ENCODE results near the gene KIAA0930. TPM values are rescaled to one million over a fixed set of nuclear protein-coding genes. Genes with fewer than 3 reads are reported as not detected.

KIAA0930 gene
- total and polyA plus RNA-seq, 2 of the 4 experiments (the other 2 are of a cell fraction), result 25.3 to 34.1 TPM

DNA sequence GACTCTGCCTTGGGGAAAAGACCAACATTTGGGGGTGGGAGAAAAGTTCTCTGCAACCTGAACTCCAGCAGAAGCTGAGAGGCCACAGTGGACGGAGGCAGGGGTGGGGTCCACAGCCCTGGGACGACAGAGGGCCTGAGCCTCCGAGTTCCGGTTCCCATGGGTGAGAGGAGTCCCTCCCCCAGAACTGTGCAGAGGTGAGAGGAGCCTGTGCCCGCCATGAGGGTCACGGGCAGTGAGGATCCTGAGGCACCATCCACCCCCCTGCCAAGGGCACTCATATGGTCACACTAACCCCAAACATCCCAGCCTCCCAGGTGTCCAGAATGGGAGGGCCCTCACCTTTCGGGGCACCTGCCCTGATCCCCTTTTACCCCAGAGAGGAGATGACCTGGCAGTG is 30.5 kb downstream of the KIAA0930 start:
- DNase-seq, result no peak
- H3K4me3 ChIP-seq (ENCODE audit: insufficient read depth, low read depth, low read length), result no peak overlapping the region
- intact Hi-C loops (cut with micrococcal nuclease), result no loop called here

More for the DNA sequence above, 30.5 kb downstream of the KIAA0930 start:
- Histone ChIP-seq H3K18ac (ENCODE audit: low read depth, low read length) (no peak overlapping the region), H4K91ac (ENCODE audit: insufficient read depth, low read depth, low read length) (peak overlapping the region; percentile 33), H2BK5ac (ENCODE audit: low read depth, low read length, poor library complexity, severe bottlenecking) (no peak overlapping the region), H3K9ac (ENCODE audit: low read depth, low read length) (no peak overlapping the region), H3K56ac (ENCODE audit: extremely low read depth, insufficient read depth, low read length) (no peak overlapping the region), H2BK15ac (ENCODE audit: low read depth, low read length) (no peak overlapping the region), H3K4ac (ENCODE audit: low read depth, low read length) (peak overlapping the region; percentile 13), H4K8ac (ENCODE audit: low read depth in 2 of 2, low read length in 2 of 2) (no peak overlapping the region), H2BK20ac (ENCODE audit: low read depth, low read length) (peak overlapping the region; percentile 14; the same call in 1 of the 2 replicates), H3K9me1 (ENCODE audit: insufficient read depth, low read length) (peaks cover 33% of the 10 kb centered on the region), H3K23ac (ENCODE audit: low read depth, low read length) (0 out of 2 replicates have a peak overlapping the region, but pooled peaks have one; percentile 19), H3K14ac (replicated peaks; ENCODE audit: low read depth, low read length) (no peak overlapping the region), H3K4me2 (ENCODE audit: low read depth, low read length) (no peak overlapping the region), H3K79me1 (ENCODE audit: low read depth in 1 of 2, low read length in 2 of 2) (peaks cover 21 to 63% of the 10 kb centered on the region in 2 experiments; a peak in 3 of 4 replicates), H3K36me3 (ENCODE audit: control insufficient read depth, insufficient read depth, low read length) (peaks cover 5% of the 10 kb centered on the region; the same call in 1 of the 2 replicates), H3K4me1 (ENCODE audit: control insufficient read depth, insufficient read depth, low read length) (peaks cover 40% of the 10 kb centered on the region), H4K20me1 (ENCODE audit: insufficient read depth, low read length) (peaks cover 34% of the 10 kb centered on the region), H3K27ac (ENCODE audit: insufficient read depth, low read length) (no peak overlapping the region), H2AK9ac (replicated peaks; ENCODE audit: low read depth, low read length, poor library complexity) (no peak overlapping the region), H3K9me3 (ENCODE audit: control insufficient read depth, insufficient read depth, low read length) (no peaks in the 10 kb centered on the region), H2BK120ac (ENCODE audit: low read depth, low read length) (peak overlapping the region; percentile 32; the same call in 1 of the 2 replicates), H3K27me3 (ENCODE audit: control insufficient read depth, insufficient read depth, low read length) (no peaks in the 10 kb centered on the region), H2AK5ac (ENCODE audit: low read depth, low read length) (peak overlapping the region; percentile 84; the same call in 1 of the 2 replicates), H2AFZ (replicated peaks; ENCODE audit: low read length, poor library complexity) (no peak overlapping the region), H4K5ac (ENCODE audit: low read depth, low read length) (no peak overlapping the region)
- TF ChIP-seq, protein P1, sequence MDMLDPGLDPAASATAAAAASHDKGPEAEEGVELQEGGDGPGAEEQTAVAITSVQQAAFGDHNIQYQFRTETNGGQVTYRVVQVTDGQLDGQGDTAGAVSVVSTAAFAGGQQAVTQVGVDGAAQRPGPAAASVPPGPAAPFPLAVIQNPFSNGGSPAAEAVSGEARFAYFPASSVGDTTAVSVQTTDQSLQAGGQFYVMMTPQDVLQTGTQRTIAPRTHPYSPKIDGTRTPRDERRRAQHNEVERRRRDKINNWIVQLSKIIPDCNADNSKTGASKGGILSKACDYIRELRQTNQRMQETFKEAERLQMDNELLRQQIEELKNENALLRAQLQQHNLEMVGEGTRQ (IDR thresholded peaks at IDR 0.05; ENCODE audit: low read depth, low read length), result no peak
- TF ChIP-seq MXI1 (IDR thresholded peaks at IDR 0.05; ENCODE audit: borderline replicate concordance, low read depth, low read length) (no peak), CEBPB (IDR thresholded peaks at IDR 0.05; ENCODE audit: low read depth, low read length) (no peak), RCOR1 (IDR thresholded peaks at IDR 0.05; ENCODE audit: insufficient replicate concordance, low read length) (no peak), BHLHE40 (IDR thresholded peaks at IDR 0.05; ENCODE audit: low read depth, low read length) (no peak), MAZ (IDR thresholded peaks at IDR 0.05; ENCODE audit: borderline replicate concordance, low read depth, low read length) (no peak), RFX5 (IDR thresholded peaks at IDR 0.05; ENCODE audit: low read depth, low read length) (no peak), NFE2L2 (IDR thresholded peaks at IDR 0.05; ENCODE audit: low read depth, low read length) (no peak)
- TF ChIP-seq, protein P2, sequence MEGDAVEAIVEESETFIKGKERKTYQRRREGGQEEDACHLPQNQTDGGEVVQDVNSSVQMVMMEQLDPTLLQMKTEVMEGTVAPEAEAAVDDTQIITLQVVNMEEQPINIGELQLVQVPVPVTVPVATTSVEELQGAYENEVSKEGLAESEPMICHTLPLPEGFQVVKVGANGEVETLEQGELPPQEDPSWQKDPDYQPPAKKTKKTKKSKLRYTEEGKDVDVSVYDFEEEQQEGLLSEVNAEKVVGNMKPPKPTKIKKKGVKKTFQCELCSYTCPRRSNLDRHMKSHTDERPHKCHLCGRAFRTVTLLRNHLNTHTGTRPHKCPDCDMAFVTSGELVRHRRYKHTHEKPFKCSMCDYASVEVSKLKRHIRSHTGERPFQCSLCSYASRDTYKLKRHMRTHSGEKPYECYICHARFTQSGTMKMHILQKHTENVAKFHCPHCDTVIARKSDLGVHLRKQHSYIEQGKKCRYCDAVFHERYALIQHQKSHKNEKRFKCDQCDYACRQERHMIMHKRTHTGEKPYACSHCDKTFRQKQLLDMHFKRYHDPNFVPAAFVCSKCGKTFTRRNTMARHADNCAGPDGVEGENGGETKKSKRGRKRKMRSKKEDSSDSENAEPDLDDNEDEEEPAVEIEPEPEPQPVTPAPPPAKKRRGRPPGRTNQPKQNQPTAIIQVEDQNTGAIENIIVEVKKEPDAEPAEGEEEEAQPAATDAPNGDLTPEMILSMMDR (conservative IDR thresholded peaks at IDR 0.05; ENCODE audit: low read depth, low read length), result no peak
- TF ChIP-seq, protein P3, sequence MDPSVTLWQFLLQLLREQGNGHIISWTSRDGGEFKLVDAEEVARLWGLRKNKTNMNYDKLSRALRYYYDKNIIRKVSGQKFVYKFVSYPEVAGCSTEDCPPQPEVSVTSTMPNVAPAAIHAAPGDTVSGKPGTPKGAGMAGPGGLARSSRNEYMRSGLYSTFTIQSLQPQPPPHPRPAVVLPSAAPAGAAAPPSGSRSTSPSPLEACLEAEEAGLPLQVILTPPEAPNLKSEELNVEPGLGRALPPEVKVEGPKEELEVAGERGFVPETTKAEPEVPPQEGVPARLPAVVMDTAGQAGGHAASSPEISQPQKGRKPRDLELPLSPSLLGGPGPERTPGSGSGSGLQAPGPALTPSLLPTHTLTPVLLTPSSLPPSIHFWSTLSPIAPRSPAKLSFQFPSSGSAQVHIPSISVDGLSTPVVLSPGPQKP (IDR thresholded peaks at IDR 0.05; ENCODE audit: borderline replicate concordance, low read depth, low read length), result no peak
- in situ Hi-C loops (cut with MboI; ENCODE audit: low sequenced_read_pairs), result no loop called here
- ChIA-PET POLR2A (ENCODE audit: unreplicated experiment) (interaction anchor here (0.6 kb wide), 1 partner anchor 47 kb away, joined by 3 read pairs; the partner anchor contains the start of gene NUP50), CTCF (interaction anchor here (0.6 to 0.7 kb wide), 2 partner anchors 43 to 87 kb away, joined by 4 to 6 read pairs; no protein-coding TSS in a partner anchor)
- BruUV-seq (replicated peaks), result no TSS peak
- dilution Hi-C loops (cut with HindIII; ENCODE audit: low sequenced_read_pairs, unreplicated experiment), result no loop called here
- no peak for ATAC-seq (ENCODE audit: low read depth)
- no CpG with 5 or more reads among the region's 7 CpGs for WGBS, 2 experiments (ENCODE audit: extremely low coverage in 2 of 2, insufficient read length in 1 of 2)
